HL-60 (cell line): Measurements from ENCODE around the gene MICAL2.

Experiments
- DNase-seq, 2 experiments: peaks; one replicate each; pipeline ENCODE4 v3.0.0-alpha.2; 2010 to 2020; ENCODE audit warnings: low read depth in 1 of 2, low spot score in 1 of 2
- H3K27ac ChIP-seq: fragments of 250-450 bp; sonication (Bioruptor Pico); replicated peaks from 2 replicates; pipeline ENCODE4 v1.5.1; 2020; ENCODE audit warnings: mild to moderate bottlenecking, moderate library complexity
- H3K27me3 ChIP-seq: fragments of 250-450 bp; sonication (Bioruptor Pico); 2 replicates; pipeline ENCODE4 v1.5.1; 2021; ENCODE audit warnings: mild to moderate bottlenecking, moderate library complexity; ENCODE audit not compliant: insufficient read depth, poor library complexity, severe bottlenecking
- H3K4me3 ChIP-seq: replicated peaks from 2 replicates; pipeline ENCODE4 v1.5.1; 2011; ENCODE audit warnings: mild to moderate bottlenecking, control low read depth, low read length; ENCODE audit not compliant: insufficient read depth
- CTCF ChIP-seq: IDR thresholded peaks from one replicate; pipeline ENCODE4 v1.5.1; 2011; ENCODE audit warnings: low read length, control low read depth, inconsistent platforms; ENCODE audit not compliant: insufficient read depth
- GABPA ChIP-seq: IDR thresholded peaks from 2 replicates; pipeline ENCODE4 v1.6.1; 2012; ENCODE audit warnings: low read depth
- POLR2AphosphoS5 ChIP-seq: IDR thresholded peaks from 2 replicates; pipeline ENCODE4 v1.6.1; 2012; ENCODE audit warnings: low read depth
- REST ChIP-seq: IDR thresholded peaks from 2 replicates; pipeline ENCODE4 v1.6.1; 2012; ENCODE audit warnings: low read depth; ENCODE audit not compliant: insufficient replicate concordance
- SPI1 ChIP-seq: IDR thresholded peaks from 2 replicates; pipeline ENCODE4 v1.6.1; 2012; ENCODE audit warnings: low read depth, mild to moderate bottlenecking, borderline replicate concordance

Gene MICAL2

GRCh38 chr11:12241971-12242672, 131.7 kb downstream of the MICAL2 start:
- no peaks in the 10 kb centered on the region for H3K27me3 ChIP-seq
- no peak overlapping the region for H3K27ac ChIP-seq
- no peak for DNase-seq
- TF ChIP-seq POLR2AphosphoS5: no peak
- no peak for TF ChIP-seq REST
- no peak for TF ChIP-seq CTCF
- no peak for TF ChIP-seq GABPA
- TF ChIP-seq SPI1: no peak
- no peak overlapping the region for H3K4me3 ChIP-seq

DNA sequence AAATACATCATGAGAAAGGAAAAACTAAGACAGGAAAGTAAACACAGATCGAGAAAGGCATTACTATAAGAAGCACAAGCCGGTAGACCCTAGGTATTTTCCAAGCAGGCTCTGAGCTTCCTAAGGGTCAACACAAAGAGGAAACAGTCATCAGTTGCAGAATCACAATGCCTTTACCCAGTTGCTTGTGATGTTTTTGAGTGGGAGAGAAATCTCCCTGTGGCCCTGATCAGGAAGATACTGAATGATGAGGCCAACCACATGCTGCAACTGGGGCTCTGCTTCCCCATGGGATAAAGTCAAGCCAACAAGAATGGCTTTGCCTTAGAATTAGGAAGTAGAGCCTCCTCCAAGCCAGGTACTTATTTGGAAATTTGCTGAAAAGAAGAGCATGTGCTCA, 132.6 kb downstream of the MICAL2 start:
- Histone ChIP-seq H3K4me3 (no peak overlapping the region), H3K27me3 (no peaks in the 10 kb centered on the region), H3K27ac (no peak overlapping the region)
- DNase-seq: no peak
- TF ChIP-seq GABPA (no peak), CTCF (no peak), POLR2AphosphoS5 (no peak), REST (no peak), SPI1 (no peak)

DNA sequence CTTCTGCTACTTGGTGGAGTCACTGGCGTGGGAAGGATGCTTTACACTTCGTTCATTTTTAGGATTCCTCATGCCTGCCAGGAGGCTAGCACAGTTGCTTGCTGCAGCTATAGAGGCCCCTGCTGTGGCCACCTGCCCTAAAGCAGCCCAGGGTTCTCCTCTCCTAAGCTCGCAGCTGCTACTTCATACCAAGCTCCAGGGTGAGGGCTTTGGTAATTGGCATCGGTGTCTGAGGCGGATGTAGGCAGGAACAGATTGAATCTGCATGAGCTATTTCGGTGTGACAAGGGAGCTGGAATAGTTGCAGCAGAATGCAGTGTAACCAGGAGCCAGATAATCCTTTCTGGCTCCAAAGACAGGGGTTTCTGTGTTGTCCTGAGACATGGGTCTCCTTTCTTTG, 133.1 kb downstream of the MICAL2 start:
- Histone ChIP-seq H3K27me3 (no peaks in the 10 kb centered on the region), H3K27ac (no peak overlapping the region), H3K4me3 (no peak overlapping the region)
- DNase-seq: no peak
- TF ChIP-seq GABPA (no peak), SPI1 (no peak), POLR2AphosphoS5 (no peak), REST (no peak), CTCF (no peak)
